WERI-Rb-1 (cell line): ENCODE data around the gene SHISA6.

Experiments used
- DNase-seq: peaks from one replicate; pipeline ENCODE4 v3.0.0-alpha.2; 2020
- H3K27ac ChIP-seq: fragments of 250-450 bp; sonication (Bioruptor Pico); 2 replicates; pipeline ENCODE4 v1.5.1; 2020; ENCODE audit warnings: mild to moderate bottlenecking, moderate library complexity
- H3K27me3 ChIP-seq: fragments of 250-450 bp; sonication (Bioruptor Pico); 2 replicates; pipeline ENCODE4 v1.5.1; 2021; ENCODE audit warnings: mild to moderate bottlenecking, low read depth, moderate library complexity; ENCODE audit not compliant: insufficient read depth, severe bottlenecking
- H3K36me3 ChIP-seq: fragments of 250-450 bp; sonication (Bioruptor Pico); 2 replicates; pipeline ENCODE4 v1.5.1; 2020; ENCODE audit warnings: mild to moderate bottlenecking, moderate library complexity
- H3K4me3 ChIP-seq: 2 replicates; pipeline ENCODE4 v1.5.1; 2011; ENCODE audit warnings: low read depth, mild to moderate bottlenecking, control low read depth, low read length
- H3K9me3 ChIP-seq: fragments of 250-450 bp; sonication (Bioruptor Pico); 2 replicates; pipeline ENCODE4 v1.5.1; 2021; ENCODE audit warnings: mild to moderate bottlenecking, moderate library complexity; ENCODE audit not compliant: severe bottlenecking
- CTCF ChIP-seq: IDR thresholded peaks from 2 replicates; pipeline ENCODE4 v1.5.1; 2011; ENCODE audit warnings: low read depth, mild to moderate bottlenecking, control low read depth, inconsistent platforms, low read length

Gene SHISA6

DNA sequence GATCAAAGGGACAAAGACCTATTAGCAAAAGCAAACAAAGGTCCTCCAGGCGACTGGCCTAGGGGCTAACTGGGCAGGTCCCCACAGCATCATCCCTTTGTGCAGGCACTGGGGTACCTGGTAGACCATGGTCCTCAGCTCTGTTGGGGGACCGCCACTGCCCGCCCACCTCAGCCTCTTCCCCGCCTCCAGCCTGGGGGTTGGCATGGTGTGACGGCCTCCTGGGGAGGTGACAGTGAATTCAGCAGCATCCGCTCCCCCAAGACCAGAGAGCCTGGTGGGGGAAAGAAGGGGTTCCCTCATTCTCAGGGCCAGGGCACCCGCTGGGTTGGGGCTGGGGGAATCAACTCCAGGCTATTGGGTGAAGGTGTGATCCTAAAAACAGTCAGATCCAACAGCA is 318.6 kb downstream of the SHISA6 start:
- Histone ChIP-seq H3K9me3 (no peaks in the 10 kb centered on the region), H3K27ac (no peak overlapping the region), H3K36me3 (no peaks in the 10 kb centered on the region), H3K4me3 (no peak overlapping the region), H3K27me3 (peaks cover 10% of the 10 kb centered on the region)
- no peak for DNase-seq
- TF ChIP-seq CTCF, result no peak

DNA sequence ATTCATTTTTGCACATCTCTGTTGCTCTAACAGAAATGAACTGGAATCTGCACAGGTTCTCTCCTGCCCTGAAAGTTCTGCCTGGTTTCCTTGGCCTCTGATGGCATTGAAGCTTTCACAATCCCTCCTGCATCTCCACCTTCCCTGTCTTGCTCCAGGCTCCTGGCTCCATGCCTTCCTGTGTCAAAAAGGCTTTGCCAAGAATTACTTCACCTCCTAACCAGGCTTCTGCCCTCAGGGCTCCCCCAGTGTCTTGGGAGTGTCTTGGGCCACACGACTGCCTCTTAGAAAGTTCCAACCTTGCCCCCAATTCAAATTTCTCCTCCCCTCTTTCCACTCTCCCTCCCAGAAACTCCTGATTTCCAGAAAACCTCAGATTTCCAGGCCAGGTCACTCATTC is 320.3 kb downstream of the SHISA6 start:
- TF ChIP-seq CTCF, result no peak
- no peak for DNase-seq
- Histone ChIP-seq H3K9me3 (no peaks in the 10 kb centered on the region), H3K27me3 (peaks cover 6% of the 10 kb centered on the region), H3K36me3 (no peaks in the 10 kb centered on the region), H3K27ac (no peak overlapping the region), H3K4me3 (no peak overlapping the region)

DNA sequence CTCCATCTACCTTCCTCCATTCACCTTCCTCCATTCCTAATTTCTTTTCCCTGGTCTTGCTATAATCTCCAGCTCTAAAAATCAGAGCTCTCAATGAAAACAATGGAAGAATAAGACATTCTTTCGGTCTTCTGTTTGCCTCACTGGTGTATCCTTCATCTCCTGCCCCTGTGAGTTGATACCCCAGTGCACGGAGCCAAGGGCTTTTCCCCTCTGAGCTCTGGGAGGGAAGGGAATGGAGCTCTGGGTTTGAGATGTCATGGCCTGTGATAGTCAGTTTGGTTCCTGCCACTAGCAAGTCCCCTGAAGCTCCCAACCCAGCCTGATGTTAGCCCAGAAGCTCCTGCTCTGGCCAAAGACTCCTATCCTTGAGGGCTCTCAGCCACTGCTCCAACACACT is 320.7 kb downstream of the SHISA6 start:
- H3K27me3 ChIP-seq, result peaks cover 6% of the 10 kb centered on the region
- H3K36me3 ChIP-seq, result no peaks in the 10 kb centered on the region
- no peak overlapping the region for H3K27ac ChIP-seq
- no peaks in the 10 kb centered on the region for H3K9me3 ChIP-seq
- no peak for TF ChIP-seq CTCF
- no peak overlapping the region for H3K4me3 ChIP-seq
- no peak for DNase-seq

GRCh38 chr17:11564589-11565380 is 323.8 kb downstream of the SHISA6 start:
- TF ChIP-seq CTCF, result no peak
- H3K9me3 ChIP-seq, result no peaks in the 10 kb centered on the region
- H3K27ac ChIP-seq, result no peak overlapping the region
- no peak for DNase-seq
- H3K27me3 ChIP-seq, result no peaks in the 10 kb centered on the region
- H3K4me3 ChIP-seq, result no peak overlapping the region
- H3K36me3 ChIP-seq, result no peaks in the 10 kb centered on the region

DNA sequence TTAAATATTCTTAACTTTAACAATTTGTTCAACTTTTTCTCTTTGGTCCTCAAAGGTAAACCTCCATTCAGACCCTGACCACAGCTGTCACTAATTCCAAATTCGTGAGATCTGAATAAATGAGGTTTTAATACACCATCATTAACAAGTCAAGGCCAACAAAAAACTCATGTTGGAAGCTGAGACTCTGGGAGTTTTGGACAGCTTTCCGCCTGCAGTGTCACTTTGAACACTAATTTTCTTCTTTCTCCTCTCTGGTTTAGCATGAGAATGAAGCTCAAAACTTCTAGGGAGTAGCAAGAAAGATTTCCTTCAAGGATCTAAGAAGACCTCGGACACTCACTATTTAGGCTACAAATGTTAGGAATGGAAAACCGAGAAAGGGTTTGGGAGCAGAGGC is 324.6 kb downstream of the SHISA6 start:
- Histone ChIP-seq H3K27ac (no peak overlapping the region), H3K9me3 (no peaks in the 10 kb centered on the region), H3K4me3 (no peak overlapping the region), H3K36me3 (no peaks in the 10 kb centered on the region), H3K27me3 (no peaks in the 10 kb centered on the region)
- no peak for TF ChIP-seq CTCF
- DNase-seq, result no peak

DNA sequence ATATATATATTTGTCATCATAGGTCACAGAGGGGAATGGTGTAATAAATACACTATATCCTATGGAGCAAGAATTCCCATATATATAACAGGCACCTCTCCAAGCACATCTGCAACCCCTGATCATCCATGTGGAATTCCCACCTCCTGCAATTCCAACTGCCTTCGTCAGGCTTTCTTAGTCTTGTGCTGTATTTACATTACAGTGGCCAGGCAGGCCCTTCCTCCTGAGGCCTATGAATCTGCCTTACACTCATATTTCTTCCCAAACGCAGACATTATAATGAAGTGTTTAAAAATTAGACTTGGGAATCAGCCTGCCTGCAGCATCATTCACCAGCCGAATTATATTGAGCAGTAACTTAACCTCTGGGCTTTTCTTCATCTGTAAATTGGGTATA is 338.0 kb downstream of the SHISA6 start:
- H3K27me3 ChIP-seq, result no peaks in the 10 kb centered on the region
- TF ChIP-seq CTCF, result no peak
- no peak overlapping the region for H3K27ac ChIP-seq
- no peaks in the 10 kb centered on the region for H3K9me3 ChIP-seq
- H3K36me3 ChIP-seq, result no peaks in the 10 kb centered on the region
- no peak for DNase-seq
- H3K4me3 ChIP-seq, result no peak overlapping the region
